ENCODE measurements around the gene NUP50.

The NUP50 gene

DNA sequence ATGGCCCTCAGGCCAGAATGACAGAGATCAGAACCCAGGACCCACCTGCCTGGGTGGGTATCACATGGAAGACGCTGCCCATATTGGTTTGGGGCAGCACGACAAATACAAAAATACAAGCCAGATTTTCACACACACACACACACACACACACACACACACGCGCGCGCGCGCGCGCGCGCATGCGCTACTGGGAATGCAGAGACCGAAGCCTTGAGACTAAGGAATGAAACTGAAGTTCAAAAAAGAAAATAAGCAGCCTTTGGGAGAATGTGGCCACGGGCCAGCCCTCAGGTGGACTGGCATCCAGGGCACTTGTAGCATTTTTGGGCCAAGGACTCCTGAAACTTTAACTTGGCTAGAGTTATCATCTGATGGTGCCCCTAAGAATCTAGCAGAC lies 21.3 kb upstream of the NUP50 start:
- Mint-ChIP-seq H3K36me3 (ENCODE audit: insufficient read depth) (no peaks in the 10 kb centered on the region), H3K4me3 (no peak overlapping the region), H3K27ac (ENCODE audit: low read depth) (no peak overlapping the region), H3K4me1 (no peaks in the 10 kb centered on the region), H3K27me3 (no peaks in the 10 kb centered on the region), H3K9me3 (no peaks in the 10 kb centered on the region)
- DNase-seq (ENCODE audit: low spot score in 2 of 2) (no peak), ATAC-seq (replicated peaks; ENCODE audit: extremely low read depth, poor library complexity, severe bottlenecking) (no peak)

DNA sequence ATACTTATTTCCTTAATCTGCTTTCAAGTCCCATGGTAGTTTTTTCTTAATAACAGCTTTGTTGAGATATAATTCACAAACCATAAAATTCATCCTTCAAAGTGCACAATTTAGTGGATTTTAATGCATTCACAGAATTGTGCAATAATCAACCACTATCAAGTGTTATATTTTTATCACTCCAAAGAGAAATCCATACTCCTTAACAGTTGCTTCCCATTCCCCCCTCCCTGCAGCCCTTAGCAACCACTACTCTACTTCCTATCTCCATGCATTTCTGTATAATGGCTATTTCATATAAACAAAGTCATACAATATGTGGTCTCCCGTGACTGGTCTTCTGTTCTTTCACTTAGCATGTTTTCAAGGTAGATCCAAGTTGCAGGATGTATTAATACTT lies 18.8 kb upstream of the NUP50 start:
- Mint-ChIP-seq H3K9me3 (no peaks in the 10 kb centered on the region), H3K36me3 (ENCODE audit: insufficient read depth) (no peaks in the 10 kb centered on the region), H3K27ac (ENCODE audit: low read depth) (no peak overlapping the region), H3K27me3 (no peaks in the 10 kb centered on the region), H3K4me3 (no peak overlapping the region), H3K4me1 (no peaks in the 10 kb centered on the region)
- ATAC-seq (replicated peaks; ENCODE audit: extremely low read depth, poor library complexity, severe bottlenecking) = no peak
- no peak for DNase-seq (ENCODE audit: low spot score in 2 of 2)

DNA sequence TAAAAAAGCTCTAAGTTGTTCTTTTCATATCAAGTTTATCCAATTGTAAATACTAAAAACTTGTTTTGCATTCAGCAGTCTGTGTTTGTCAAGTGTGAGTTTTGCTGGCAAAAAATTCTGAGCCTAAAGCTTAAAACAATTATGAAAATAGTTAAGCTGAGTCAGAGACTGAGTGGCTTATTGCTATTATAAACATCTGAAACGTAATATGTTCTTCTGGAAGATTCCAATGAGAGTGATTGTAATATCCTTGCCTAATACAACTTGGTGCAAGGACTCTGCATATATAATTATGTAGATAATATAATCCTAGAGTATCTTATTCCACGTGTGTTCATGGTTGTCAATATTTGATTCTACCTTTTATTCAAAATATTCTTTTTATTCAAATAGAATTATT lies 14.1 kb upstream of the NUP50 start:
- H3K9me3 Mint-ChIP-seq = no peaks in the 10 kb centered on the region
- ATAC-seq (replicated peaks; ENCODE audit: extremely low read depth, poor library complexity, severe bottlenecking) (no peak), DNase-seq (ENCODE audit: low spot score in 2 of 2) (no peak)
- no peaks in the 10 kb centered on the region for H3K27me3 Mint-ChIP-seq
- H3K36me3 Mint-ChIP-seq (ENCODE audit: insufficient read depth) = no peaks in the 10 kb centered on the region
- no peak overlapping the region for H3K27ac Mint-ChIP-seq (ENCODE audit: low read depth)
- H3K4me3 Mint-ChIP-seq = no peak overlapping the region
- H3K4me1 Mint-ChIP-seq = peaks cover 7% of the 10 kb centered on the region

- Mint-ChIP-seq H3K27me3 (no peaks in the 10 kb centered on the region), H3K4me3 (no peak overlapping the region), H3K4me1 (peaks cover 7% of the 10 kb centered on the region), H3K36me3 (ENCODE audit: insufficient read depth) (no peaks in the 10 kb centered on the region), H3K9me3 (no peaks in the 10 kb centered on the region), H3K27ac (ENCODE audit: low read depth) (no peak overlapping the region)
- ATAC-seq (replicated peaks; ENCODE audit: extremely low read depth, poor library complexity, severe bottlenecking) = no peak
- DNase-seq (ENCODE audit: low spot score in 2 of 2) = no peak
Measured at GRCh38 chr22:45150139-45150538, 13.6 kb upstream of the NUP50 start.

DNA sequence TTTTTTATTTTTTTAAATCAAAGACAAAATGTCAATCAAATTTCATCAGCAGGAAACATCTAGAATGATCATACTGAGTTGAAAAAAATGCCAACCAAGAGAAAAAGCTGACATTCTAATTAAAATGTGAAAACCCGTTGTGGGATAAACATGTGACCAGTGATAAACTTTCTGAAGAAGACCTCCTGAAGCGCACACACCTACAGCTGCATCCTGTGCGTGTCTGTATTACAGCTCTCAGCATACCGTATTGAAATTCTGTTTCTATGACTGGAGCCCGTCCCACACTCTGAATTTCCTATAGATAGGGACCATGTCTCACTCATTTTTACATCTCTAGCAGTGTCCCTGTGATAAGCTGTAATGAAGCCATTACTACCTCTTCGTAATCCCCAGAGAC lies 12.2 kb upstream of the NUP50 start:
- ATAC-seq (replicated peaks; ENCODE audit: extremely low read depth, poor library complexity, severe bottlenecking) = no peak
- Mint-ChIP-seq H3K36me3 (ENCODE audit: insufficient read depth) (no peaks in the 10 kb centered on the region), H3K27ac (ENCODE audit: low read depth) (no peak overlapping the region), H3K27me3 (no peaks in the 10 kb centered on the region), H3K9me3 (no peaks in the 10 kb centered on the region), H3K4me3 (no peak overlapping the region), H3K4me1 (peaks cover 7% of the 10 kb centered on the region)
- DNase-seq (ENCODE audit: low spot score in 2 of 2) = no peak

GRCh38 chr22:45154383-45154782 lies 9.3 kb upstream of the NUP50 start:
- Mint-ChIP-seq H3K4me3 (no peak overlapping the region), H3K4me1 (peaks cover 13% of the 10 kb centered on the region), H3K27ac (ENCODE audit: low read depth) (peak overlapping the region; percentile 32), H3K36me3 (ENCODE audit: insufficient read depth) (peaks cover 2% of the 10 kb centered on the region), H3K27me3 (no peaks in the 10 kb centered on the region), H3K9me3 (no peaks in the 10 kb centered on the region)
- ATAC-seq (replicated peaks; ENCODE audit: extremely low read depth, poor library complexity, severe bottlenecking) = no peak
- DNase-seq (ENCODE audit: low spot score in 2 of 2) = no peak

GRCh38 chr22:45155050-45155840 lies 8.5 kb upstream of the NUP50 start:
- Mint-ChIP-seq H3K4me3 (no peak overlapping the region), H3K27ac (ENCODE audit: low read depth) (no peak overlapping the region), H3K4me1 (peaks cover 16% of the 10 kb centered on the region), H3K27me3 (no peaks in the 10 kb centered on the region), H3K9me3 (no peaks in the 10 kb centered on the region), H3K36me3 (ENCODE audit: insufficient read depth) (peaks cover 2% of the 10 kb centered on the region)
- ATAC-seq (replicated peaks; ENCODE audit: extremely low read depth, poor library complexity, severe bottlenecking) (no peak), DNase-seq (ENCODE audit: low spot score in 2 of 2) (no peak)

DNA sequence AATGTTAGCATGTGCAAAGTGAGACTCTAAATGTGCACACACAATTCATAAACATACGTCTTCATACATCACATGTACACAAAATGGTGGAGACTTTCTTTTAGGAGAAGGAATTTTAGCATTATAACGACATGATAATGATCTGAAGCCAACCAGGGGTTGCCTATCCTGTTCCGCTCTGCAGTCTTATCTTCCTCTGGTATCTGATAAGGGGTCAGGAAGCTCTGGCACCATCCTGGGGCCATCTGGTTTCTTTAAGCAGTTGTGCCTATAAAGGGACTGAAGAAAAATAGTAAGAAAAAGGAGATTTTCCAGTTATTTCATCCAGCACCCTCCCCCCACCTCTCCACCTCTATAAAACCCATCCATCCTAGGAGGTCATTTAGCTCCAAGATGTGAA lies 5.8 kb upstream of the NUP50 start:
- no peak for ATAC-seq (replicated peaks; ENCODE audit: extremely low read depth, poor library complexity, severe bottlenecking)
- H3K36me3 Mint-ChIP-seq (ENCODE audit: insufficient read depth) = peaks cover 9% of the 10 kb centered on the region
- H3K27me3 Mint-ChIP-seq = no peaks in the 10 kb centered on the region
- no peak for DNase-seq (ENCODE audit: low spot score in 2 of 2)
- H3K4me1 Mint-ChIP-seq = peaks cover 25% of the 10 kb centered on the region
- H3K4me3 Mint-ChIP-seq = no peak overlapping the region
- no peaks in the 10 kb centered on the region for H3K9me3 Mint-ChIP-seq
- no peak overlapping the region for H3K27ac Mint-ChIP-seq (ENCODE audit: low read depth)

DNA sequence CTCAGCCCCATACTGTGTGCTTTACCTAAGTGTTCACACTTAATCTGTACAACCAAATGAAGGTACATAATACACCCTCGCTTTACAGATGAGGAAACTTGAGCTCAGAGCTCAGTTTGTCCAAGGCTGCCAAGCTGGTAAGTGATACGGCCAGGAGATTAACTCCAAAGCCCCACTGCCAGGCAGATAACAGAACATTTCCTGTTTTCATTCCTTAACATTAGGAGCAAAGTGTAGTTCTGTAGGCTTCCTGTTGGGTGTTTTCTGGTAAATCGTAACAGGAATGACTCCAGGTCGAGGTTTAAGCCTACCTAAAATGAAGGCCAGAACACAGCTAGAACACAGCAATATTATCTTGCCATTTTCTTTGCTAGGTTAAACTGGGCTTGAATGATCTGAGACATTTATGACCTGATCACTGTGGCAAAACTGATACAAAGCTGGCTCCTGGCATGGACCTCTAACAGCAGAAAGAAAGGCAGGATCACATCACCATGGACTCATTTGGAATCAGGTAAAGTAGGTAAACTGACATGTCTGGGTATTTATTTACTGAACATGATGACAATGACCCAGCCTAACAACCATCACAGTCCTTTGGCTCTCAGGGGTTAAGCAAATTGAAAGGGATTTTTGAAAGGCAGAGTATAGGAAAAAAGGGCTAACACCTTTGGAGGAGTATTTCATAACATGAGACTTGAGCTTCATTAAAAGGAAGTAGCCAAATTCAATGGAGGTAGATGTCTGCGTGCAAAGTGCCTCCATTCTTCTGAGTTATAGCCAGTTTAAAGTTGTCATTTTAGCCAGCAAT lies 3.9 kb upstream of the NUP50 start:
- H3K4me3 Mint-ChIP-seq = peak overlapping the region; percentile 23

DNA sequence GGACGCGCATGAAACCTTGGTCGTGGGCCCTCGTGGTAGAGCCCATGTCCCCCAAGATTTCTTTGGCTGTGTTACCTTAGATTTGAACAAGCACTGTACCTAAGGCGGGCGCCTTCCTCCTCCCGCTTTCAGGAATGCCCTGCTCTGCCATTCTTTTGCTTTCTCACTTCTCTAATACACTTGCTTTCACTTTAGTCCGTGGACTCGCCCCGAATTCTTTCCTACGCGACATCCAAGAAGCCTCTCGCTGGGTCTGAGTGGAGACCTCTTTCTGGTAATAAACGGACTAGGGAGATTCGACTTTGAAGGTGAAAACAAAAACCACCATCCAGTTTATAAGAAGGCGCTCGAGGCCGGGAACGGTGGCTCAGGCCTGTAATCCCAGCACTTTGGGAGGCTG lies 1.2 kb upstream of the NUP50 start:
- no peaks in the 10 kb centered on the region for H3K9me3 Mint-ChIP-seq
- peaks cover 29% of the 10 kb centered on the region for H3K36me3 Mint-ChIP-seq (ENCODE audit: insufficient read depth)
- H3K4me1 Mint-ChIP-seq = peaks cover 46% of the 10 kb centered on the region
- H3K27me3 Mint-ChIP-seq = no peaks in the 10 kb centered on the region
- H3K27ac Mint-ChIP-seq (ENCODE audit: low read depth) = peak overlapping the region; percentile 92
- ATAC-seq (replicated peaks; ENCODE audit: extremely low read depth, poor library complexity, severe bottlenecking) (no peak), DNase-seq (ENCODE audit: low spot score in 2 of 2) (no peak)
- peak overlapping the region; percentile 92 for H3K4me3 Mint-ChIP-seq

More for the DNA sequence above, 3.9 kb upstream of the NUP50 start:
- no peak for ATAC-seq (replicated peaks; ENCODE audit: extremely low read depth, poor library complexity, severe bottlenecking)
- Mint-ChIP-seq H3K9me3 (no peaks in the 10 kb centered on the region), H3K27me3 (no peaks in the 10 kb centered on the region), H3K36me3 (ENCODE audit: insufficient read depth) (peaks cover 18% of the 10 kb centered on the region), H3K4me1 (peaks cover 32% of the 10 kb centered on the region), H3K27ac (ENCODE audit: low read depth) (no peak overlapping the region)
- no peak for DNase-seq (ENCODE audit: low spot score in 2 of 2)

- DNase-seq (ENCODE audit: low spot score in 2 of 2) = no peak
- peak; percentile 40 for ATAC-seq (replicated peaks; ENCODE audit: extremely low read depth, poor library complexity, severe bottlenecking)
- no peaks in the 10 kb centered on the region for H3K27me3 Mint-ChIP-seq
- no peaks in the 10 kb centered on the region for H3K9me3 Mint-ChIP-seq
- peak overlapping the region; percentile 92 for H3K4me3 Mint-ChIP-seq
- peaks cover 28% of the 10 kb centered on the region for H3K36me3 Mint-ChIP-seq (ENCODE audit: insufficient read depth)
- H3K27ac Mint-ChIP-seq (ENCODE audit: low read depth) = peak overlapping the region; percentile 92
- peaks cover 46% of the 10 kb centered on the region for H3K4me1 Mint-ChIP-seq
Measured at GRCh38 chr22:45163099-45163450, 650 bp upstream of the NUP50 start.

DNA sequence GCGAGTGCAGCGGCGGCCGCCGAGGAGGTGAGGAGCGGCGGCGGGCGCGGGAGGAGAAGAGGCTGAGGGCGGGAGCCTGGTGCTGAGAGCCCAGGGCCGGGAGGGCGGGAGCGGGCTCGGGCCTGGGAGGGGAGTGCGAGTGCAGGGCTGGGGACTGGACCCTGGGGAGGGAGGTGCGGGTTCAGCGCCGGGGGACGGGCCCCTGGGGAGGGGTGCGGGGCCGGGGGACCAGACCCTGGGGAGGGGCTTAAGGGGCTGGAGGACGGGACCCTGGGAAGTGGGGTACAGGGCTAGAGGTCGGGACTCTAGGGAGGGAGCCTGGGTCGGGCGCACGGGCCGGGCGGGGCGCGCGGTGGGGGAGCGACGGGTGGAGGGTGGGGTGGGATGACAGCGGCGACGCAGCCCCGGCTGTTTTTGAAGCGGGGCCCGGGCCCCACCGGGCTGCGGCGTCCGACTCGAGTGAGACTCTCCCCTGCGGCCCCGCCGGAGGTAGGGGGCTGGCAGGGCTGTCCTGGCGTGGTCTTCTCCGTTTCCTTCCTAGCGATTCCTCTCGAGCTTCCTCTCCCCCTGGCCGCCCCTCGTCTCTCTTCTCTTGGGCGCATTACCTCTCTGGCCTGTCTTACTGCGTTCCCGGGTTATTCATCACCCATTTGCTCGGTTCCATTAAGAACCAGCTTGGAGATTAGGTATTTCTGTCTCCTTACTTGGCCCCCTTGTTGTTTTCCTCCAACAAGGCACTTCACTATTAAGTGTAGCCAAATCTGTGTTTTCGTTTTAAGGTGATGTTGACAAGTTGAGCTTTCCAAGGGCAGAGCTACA lies 754 bp downstream of the NUP50 start:
- ATAC-seq (replicated peaks; ENCODE audit: extremely low read depth, poor library complexity, severe bottlenecking) (peak; percentile 25), DNase-seq (ENCODE audit: low spot score in 2 of 2) (no peak)
- Mint-ChIP-seq H3K27ac (ENCODE audit: low read depth) (peak overlapping the region; percentile 92), H3K27me3 (no peaks in the 10 kb centered on the region), H3K4me3 (peak overlapping the region; percentile 92), H3K4me1 (peaks cover 45% of the 10 kb centered on the region), H3K9me3 (no peaks in the 10 kb centered on the region), H3K36me3 (ENCODE audit: insufficient read depth) (peaks cover 38% of the 10 kb centered on the region)

Data from central memory CD8-positive, alpha-beta T cell (primary cell).